ENCODE data around the gene AGAP1. TPM values are rescaled to one million over a fixed set of nuclear protein-coding genes. Genes with fewer than 3 reads are reported as not detected.

The AGAP1 gene
- total RNA-seq, 1 donor from 2014 or later = 43.8 TPM

- no peak for DNase-seq (ENCODE audit: extremely low spot score, unreplicated experiment)
- Mint-ChIP-seq H3K36me3 (ENCODE audit: unreplicated experiment) (no peaks in the 10 kb centered on the region), H3K27me3 (ENCODE audit: unreplicated experiment) (no peaks in the 10 kb centered on the region), H3K9me3 (ENCODE audit: unreplicated experiment) (no peaks in the 10 kb centered on the region), H3K4me1 (ENCODE audit: unreplicated experiment) (peaks cover 39% of the 10 kb centered on the region), H3K27ac (ENCODE audit: unreplicated experiment) (no peak overlapping the region), H3K4me3 (ENCODE audit: unreplicated experiment) (no peak overlapping the region)
- no peak for TF ChIP-seq CTCF (IDR thresholded peaks at IDR 0.05)
These were observed 150.1 kb downstream of the AGAP1 start for GRCh38 chr2:235643680-235644511.

- Mint-ChIP-seq H3K4me3 (ENCODE audit: unreplicated experiment) (no peak overlapping the region), H3K27ac (ENCODE audit: unreplicated experiment) (no peak overlapping the region), H3K27me3 (ENCODE audit: unreplicated experiment) (no peaks in the 10 kb centered on the region)
These were observed 153.4 kb downstream of the AGAP1 start for GRCh38 chr2:235647264-235647663.

GRCh38 chr2:235647877-235648276 is 154.0 kb downstream of the AGAP1 start:
- Mint-ChIP-seq H3K27me3 (ENCODE audit: unreplicated experiment) (no peaks in the 10 kb centered on the region), H3K27ac (ENCODE audit: unreplicated experiment) (no peak overlapping the region), H3K4me1 (ENCODE audit: unreplicated experiment) (peaks cover 3% of the 10 kb centered on the region), H3K4me3 (ENCODE audit: unreplicated experiment) (no peak overlapping the region), H3K36me3 (ENCODE audit: unreplicated experiment) (no peaks in the 10 kb centered on the region), H3K9me3 (ENCODE audit: unreplicated experiment) (no peaks in the 10 kb centered on the region)
- no peak for DNase-seq (ENCODE audit: extremely low spot score, unreplicated experiment)
- TF ChIP-seq CTCF (IDR thresholded peaks at IDR 0.05) = no peak

More at GRCh38 chr2:235647264-235647663, 153.4 kb downstream of the AGAP1 start:
- Mint-ChIP-seq H3K9me3 (ENCODE audit: unreplicated experiment) (no peaks in the 10 kb centered on the region), H3K36me3 (ENCODE audit: unreplicated experiment) (no peaks in the 10 kb centered on the region), H3K4me1 (ENCODE audit: unreplicated experiment) (peaks cover 9% of the 10 kb centered on the region)
- no peak for DNase-seq (ENCODE audit: extremely low spot score, unreplicated experiment)
- TF ChIP-seq CTCF (IDR thresholded peaks at IDR 0.05) = no peak

- H3K9me3 Mint-ChIP-seq (ENCODE audit: unreplicated experiment) = no peaks in the 10 kb centered on the region
- H3K4me3 Mint-ChIP-seq (ENCODE audit: unreplicated experiment) = no peak overlapping the region
- no peaks in the 10 kb centered on the region for H3K36me3 Mint-ChIP-seq (ENCODE audit: unreplicated experiment)
- TF ChIP-seq CTCF (IDR thresholded peaks at IDR 0.05) = no peak
- H3K27me3 Mint-ChIP-seq (ENCODE audit: unreplicated experiment) = no peaks in the 10 kb centered on the region
- no peak for DNase-seq (ENCODE audit: extremely low spot score, unreplicated experiment)
- peaks cover 12% of the 10 kb centered on the region for H3K4me1 Mint-ChIP-seq (ENCODE audit: unreplicated experiment)
- no peak overlapping the region for H3K27ac Mint-ChIP-seq (ENCODE audit: unreplicated experiment)
These were observed 155.6 kb downstream of the AGAP1 start for GRCh38 chr2:235649418-235649817.

GRCh38 chr2:235651643-235652042 is 157.8 kb downstream of the AGAP1 start:
- peaks cover 16% of the 10 kb centered on the region for H3K4me1 Mint-ChIP-seq (ENCODE audit: unreplicated experiment)
- no peak overlapping the region for H3K27ac Mint-ChIP-seq (ENCODE audit: unreplicated experiment)
- no peak overlapping the region for H3K4me3 Mint-ChIP-seq (ENCODE audit: unreplicated experiment)
- no peaks in the 10 kb centered on the region for H3K9me3 Mint-ChIP-seq (ENCODE audit: unreplicated experiment)
- no peaks in the 10 kb centered on the region for H3K27me3 Mint-ChIP-seq (ENCODE audit: unreplicated experiment)
- no peak for TF ChIP-seq CTCF (IDR thresholded peaks at IDR 0.05)
- H3K36me3 Mint-ChIP-seq (ENCODE audit: unreplicated experiment) = no peaks in the 10 kb centered on the region
- DNase-seq (ENCODE audit: extremely low spot score, unreplicated experiment) = no peak

Measured in osteocyte (in vitro differentiated cells).